GM21723 (cell line): Measurements from ENCODE around the gene PHF12.

Experiments
- ATAC-seq: cut with Tn5 transposase; IDR thresholded peaks from one replicate; pipeline ENCODE4 v1.9.1; 2021; ENCODE audit warnings: mild to moderate bottlenecking, moderate library complexity; ENCODE audit not compliant: unreplicated experiment

Gene PHF12

DNA sequence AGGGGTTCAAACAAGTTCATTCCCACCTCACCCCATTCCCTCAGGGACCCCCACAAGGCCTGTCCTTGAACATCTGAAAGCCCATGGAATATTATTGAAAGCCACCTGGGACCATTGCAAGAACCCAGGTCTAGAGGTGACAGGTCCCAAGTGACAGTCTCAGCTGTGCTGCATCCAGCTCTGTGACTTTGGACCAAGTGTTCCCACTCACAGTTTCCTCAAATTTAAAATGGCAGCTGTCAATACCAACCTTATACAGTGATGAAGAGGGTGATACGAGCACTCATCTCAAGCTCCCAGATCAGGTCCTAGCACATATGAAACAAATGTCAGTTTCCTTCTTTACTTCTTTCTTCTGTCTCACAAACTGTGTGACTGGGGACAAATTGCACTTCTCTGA is 87.4 kb downstream of the PHF12 start:
- ATAC-seq, result no peak

DNA sequence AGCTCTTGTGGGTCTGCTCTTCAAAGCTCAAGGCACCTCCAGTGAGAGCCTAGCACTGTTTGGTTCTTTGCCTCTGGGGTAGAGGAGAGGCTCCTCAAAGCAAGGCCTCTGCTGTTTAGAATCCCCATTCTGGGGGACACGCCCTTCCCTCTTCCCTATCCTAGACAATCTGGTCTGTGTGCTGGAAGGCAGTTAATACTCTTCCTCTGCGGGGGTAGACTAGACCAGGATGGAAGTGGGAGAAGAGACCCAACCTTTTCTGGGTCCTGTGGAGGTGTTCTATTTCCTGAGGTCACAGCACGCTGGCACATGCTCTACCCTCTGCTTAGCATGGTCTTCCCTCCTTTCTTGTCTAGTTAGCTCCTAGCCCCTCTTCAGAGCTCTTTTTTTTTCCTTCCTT is 88.8 kb downstream of the PHF12 start:
- no peak for ATAC-seq

DNA sequence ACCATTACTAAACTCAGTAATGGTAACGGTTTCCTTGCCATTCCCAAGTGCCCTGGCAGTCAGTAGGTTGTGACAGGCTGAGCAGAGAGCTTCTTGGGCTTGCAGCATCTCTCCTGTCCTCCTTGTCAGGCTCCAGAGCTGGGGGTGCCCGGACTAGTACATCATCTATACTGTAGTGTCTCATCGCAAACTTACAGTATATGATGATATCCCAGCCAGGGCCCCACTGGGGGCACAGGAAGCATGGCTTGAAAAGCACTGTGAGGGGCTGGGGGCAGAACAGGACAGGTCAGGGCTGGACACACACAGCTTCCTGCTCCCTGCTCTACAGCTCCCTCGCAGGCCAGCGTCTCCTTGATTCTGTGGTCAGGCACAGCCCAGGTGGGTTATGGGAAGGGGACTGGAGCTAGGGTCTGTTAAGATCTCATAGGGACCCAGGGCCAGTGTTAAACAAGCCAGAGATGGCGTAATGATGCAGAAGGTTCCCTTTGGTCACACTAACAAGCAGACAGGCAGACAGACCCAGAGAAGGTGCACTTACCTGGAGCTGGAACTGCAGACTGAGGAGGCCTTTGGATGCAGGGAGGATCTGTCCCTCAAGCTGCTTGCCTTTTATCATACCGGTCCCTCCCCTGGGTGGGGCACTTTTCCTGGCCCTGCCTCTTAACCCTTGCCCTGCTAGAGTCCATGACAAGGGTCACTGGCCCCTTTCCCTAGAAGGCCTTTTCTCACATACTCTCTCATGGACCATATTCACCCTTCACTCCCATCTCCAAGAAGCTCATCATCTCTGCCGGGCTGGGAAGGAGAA is 89.7 kb downstream of the PHF12 start:
- no peak for ATAC-seq

DNA sequence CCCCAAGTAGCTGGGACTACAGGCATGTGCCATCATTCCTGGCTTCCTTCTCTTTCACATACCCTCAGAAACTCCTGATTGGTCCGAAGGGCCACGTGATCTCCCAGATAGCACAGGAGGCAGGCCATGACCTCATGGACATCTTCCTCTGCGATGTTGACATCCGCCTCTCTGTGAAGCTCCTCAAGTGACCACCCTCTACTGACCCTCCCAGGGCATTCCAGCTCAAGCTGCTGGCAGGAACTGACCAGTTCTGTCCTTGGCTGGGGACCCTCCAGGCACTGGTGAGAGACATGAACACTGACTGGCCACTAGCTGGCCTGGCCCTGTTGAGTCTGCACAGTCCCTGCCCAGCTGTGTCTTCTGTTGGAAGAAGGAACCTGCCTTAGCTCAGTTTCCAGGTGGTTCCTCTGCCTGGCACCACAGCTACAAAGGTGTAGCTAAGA is 90.9 kb downstream of the PHF12 start:
- ATAC-seq, result no peak

DNA sequence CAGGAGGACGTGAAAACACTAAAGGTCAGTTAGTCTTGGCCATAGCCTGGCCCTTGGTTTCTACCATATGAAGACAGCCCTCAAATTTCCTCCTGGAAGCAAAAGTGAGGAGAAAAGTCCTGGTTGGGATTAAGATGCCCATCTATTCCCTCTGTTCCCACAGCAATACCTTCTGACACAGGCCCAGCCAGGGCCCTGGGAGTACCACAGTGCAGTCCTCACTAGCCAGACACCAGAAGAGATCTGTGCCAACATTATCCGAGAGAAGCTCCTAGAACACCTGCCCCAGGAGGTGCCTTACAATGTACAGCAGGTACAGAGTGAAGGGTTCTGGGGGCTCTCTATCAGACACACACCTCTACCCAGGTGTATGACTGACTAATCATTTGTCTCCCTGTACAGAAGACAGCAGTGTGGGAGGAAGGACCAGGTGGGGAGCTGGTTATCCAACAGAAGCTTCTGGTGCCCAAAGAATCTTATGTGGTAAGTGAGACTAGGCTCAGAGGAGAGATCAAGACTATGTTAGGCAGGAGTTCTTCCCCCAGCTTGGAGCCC is 92.4 kb downstream of the PHF12 start:
- ATAC-seq, result no peak

DNA sequence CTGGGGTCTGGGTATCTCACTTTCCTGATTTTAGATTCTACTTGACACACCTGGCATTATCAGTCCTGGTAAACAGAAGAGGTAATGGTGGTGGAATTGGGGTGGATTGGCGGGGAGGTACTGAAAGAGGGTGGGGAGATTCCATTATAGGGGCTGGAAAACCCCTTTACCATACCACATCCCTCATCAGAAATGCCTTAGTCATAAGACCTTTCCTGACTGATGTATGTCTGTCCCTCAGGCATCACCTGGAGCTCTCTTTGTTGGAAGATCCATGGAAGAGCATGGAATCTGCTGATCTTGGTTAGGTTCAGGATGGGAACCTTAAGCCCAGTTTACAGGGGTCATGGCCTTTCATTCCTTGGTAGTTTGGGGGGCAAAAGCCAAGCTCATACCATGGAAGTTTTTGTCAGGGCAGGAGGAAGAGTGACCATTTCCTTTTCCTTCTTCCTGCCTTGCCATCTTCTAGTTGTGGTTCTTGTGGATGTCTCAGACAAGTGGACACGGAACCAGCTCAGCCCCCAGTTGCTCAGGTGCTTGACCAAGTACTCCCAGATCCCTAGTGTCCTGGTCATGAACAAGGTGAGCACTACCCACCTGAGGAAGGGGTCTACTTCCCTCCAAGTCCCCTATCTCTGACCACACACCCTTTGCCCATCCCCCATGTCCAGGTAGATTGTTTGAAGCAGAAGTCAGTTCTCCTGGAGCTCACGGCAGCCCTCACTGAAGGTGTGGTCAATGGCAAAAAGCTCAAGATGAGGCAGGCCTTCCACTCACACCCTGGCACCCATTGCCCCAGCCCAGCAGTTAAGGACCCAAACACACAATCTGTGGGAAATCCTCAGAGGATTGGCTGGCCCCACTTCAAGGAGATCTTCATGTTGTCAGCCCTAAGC is 93.2 kb downstream of the PHF12 start:
- no peak for ATAC-seq

DNA sequence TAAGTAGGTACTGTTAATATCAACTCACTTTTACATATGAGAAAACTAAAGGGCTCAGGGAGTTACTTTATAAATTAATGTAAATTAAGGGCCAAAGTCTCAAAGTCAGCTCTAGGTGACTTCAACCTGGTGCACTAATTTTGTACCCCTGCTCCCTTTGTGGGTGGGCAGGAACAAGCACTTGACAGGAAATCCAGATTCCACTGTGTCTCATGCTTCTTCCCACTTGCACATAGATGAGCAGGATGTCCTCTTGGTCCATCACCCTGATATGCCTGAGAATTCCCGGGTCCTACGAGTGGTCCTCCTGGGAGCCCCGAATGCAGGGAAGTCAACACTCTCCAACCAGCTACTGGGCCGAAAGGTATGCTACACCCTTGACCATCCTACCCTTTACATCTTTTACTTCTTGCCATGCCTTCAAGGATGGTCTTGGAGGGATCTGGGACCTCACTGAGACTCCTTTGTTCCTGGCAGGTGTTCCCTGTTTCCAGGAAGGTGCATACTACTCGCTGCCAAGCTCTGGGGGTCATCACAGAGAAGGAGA is 95.2 kb downstream of the PHF12 start:
- ATAC-seq, result no peak

DNA sequence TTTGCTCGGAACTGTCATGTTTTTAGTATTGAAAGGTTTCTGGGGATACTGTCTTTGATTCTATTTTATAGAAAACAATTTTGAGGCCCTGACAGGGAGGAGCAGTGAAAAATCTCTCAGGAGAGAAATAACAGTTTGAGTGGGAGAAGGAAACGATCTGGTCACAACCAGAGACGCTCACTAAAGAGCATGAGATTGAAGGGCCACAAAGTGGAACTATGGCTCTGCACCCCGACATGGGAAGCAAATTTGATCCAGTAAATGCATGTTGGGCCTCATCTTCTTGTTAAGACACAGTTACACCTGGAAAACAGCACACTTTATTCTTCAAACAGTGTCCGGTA is 96.0 kb downstream of the PHF12 start:
- ATAC-seq, result no peak
